Measurements from ENCODE around the gene COX6A2.

COX6A2 gene

GRCh38 chr16:31397096-31397660 lies 31.0 kb downstream of the COX6A2 start:
- Histone ChIP-seq H3K4me3 (no peak overlapping the region), H3K27ac (no peak overlapping the region)
- no peak for DNase-seq (ENCODE audit: low spot score)
- no peak for TF ChIP-seq CTCF (IDR thresholded peaks at IDR 0.05)

GRCh38 chr16:31395647-31396046 lies 32.5 kb downstream of the COX6A2 start:
- Histone ChIP-seq H3K4me3 (no peak overlapping the region), H3K27ac (no peak overlapping the region)
- no peak for DNase-seq (ENCODE audit: low spot score)
- no peak for TF ChIP-seq CTCF (IDR thresholded peaks at IDR 0.05)

- Histone ChIP-seq H3K4me3 (no peak within 1 kb of the TSS), H3K27ac (no peak within 1 kb of the TSS)
- no peak for TF ChIP-seq CTCF (IDR thresholded peaks at IDR 0.05)
- DNase-seq (ENCODE audit: low spot score): no peak
Measured at GRCh38 chr16:31393056-31393455, 35.1 kb downstream of the COX6A2 start, which contains the start of gene ITGAD. Gene ITGAD, plus strand, starts transcription at chr16:31393335. Its CDS starts 26 bp downstream, at chr16:31393361.

GRCh38 chr16:31390504-31391041 lies 37.6 kb downstream of the COX6A2 start:
- H3K27ac ChIP-seq: no peak overlapping the region
- TF ChIP-seq CTCF (IDR thresholded peaks at IDR 0.05): no peak
- DNase-seq (ENCODE audit: low spot score): no peak
- H3K4me3 ChIP-seq: no peak overlapping the region

- no peak for DNase-seq (ENCODE audit: low spot score)
- Histone ChIP-seq H3K4me3 (no peak overlapping the region), H3K27ac (no peak overlapping the region)
- TF ChIP-seq CTCF (IDR thresholded peaks at IDR 0.05): no peak
Measured at GRCh38 chr16:31388535-31388934, 39.6 kb downstream of the COX6A2 start.

- Histone ChIP-seq H3K27ac (no peak overlapping the region), H3K4me3 (no peak overlapping the region)
- no peak for DNase-seq (ENCODE audit: low spot score)
- TF ChIP-seq CTCF (IDR thresholded peaks at IDR 0.05): no peak
Measured at GRCh38 chr16:31386157-31386984, 41.8 kb downstream of the COX6A2 start.

Measured in coronary artery (tissue), 2 donors.